GM12891 (cell line): Measurements from ENCODE around the gene PRLH.

Experiments used
- DNase-seq: peaks from one replicate; pipeline ENCODE4 v3.0.0; 2011; ENCODE audit warnings: low spot score; ENCODE audit not compliant: insufficient read length
- FAIRE-seq: peaks from 2 replicates; lab custom pipeline; 2011; peaks lifted over from hg19 to GRCh38; lab: Jason Lieb, UNC
- PAX5 ChIP-seq: IDR thresholded peaks from 2 replicates; pipeline ENCODE4 v1.6.1; 2011; ENCODE audit warnings: low read length, moderate library complexity, mild to moderate bottlenecking; ENCODE audit not compliant: insufficient read depth, severe bottlenecking
- POLR2A ChIP-seq: IDR thresholded peaks from 2 replicates; pipeline ENCODE4 v1.6.1; 2011; ENCODE audit warnings: low read depth, low read length, control low read depth
- POLR2AphosphoS5 ChIP-seq: IDR thresholded peaks from 2 replicates; pipeline ENCODE4 v1.6.1; 2011; ENCODE audit warnings: low read depth, low read length, control low read depth
- POU2F2 ChIP-seq: IDR thresholded peaks from 2 replicates; pipeline ENCODE4 v1.6.1; 2011; ENCODE audit warnings: low read depth, mild to moderate bottlenecking, control low read depth, low read length, moderate library complexity
- SPI1 ChIP-seq: IDR thresholded peaks from 2 replicates; pipeline ENCODE4 v1.6.1; 2011; ENCODE audit warnings: low read depth, low read length, control low read depth
- TAF1 ChIP-seq: IDR thresholded peaks from 2 replicates; pipeline ENCODE4 v1.6.1; 2011; ENCODE audit warnings: low read depth, low read length, control low read depth

PRLH gene

DNA sequence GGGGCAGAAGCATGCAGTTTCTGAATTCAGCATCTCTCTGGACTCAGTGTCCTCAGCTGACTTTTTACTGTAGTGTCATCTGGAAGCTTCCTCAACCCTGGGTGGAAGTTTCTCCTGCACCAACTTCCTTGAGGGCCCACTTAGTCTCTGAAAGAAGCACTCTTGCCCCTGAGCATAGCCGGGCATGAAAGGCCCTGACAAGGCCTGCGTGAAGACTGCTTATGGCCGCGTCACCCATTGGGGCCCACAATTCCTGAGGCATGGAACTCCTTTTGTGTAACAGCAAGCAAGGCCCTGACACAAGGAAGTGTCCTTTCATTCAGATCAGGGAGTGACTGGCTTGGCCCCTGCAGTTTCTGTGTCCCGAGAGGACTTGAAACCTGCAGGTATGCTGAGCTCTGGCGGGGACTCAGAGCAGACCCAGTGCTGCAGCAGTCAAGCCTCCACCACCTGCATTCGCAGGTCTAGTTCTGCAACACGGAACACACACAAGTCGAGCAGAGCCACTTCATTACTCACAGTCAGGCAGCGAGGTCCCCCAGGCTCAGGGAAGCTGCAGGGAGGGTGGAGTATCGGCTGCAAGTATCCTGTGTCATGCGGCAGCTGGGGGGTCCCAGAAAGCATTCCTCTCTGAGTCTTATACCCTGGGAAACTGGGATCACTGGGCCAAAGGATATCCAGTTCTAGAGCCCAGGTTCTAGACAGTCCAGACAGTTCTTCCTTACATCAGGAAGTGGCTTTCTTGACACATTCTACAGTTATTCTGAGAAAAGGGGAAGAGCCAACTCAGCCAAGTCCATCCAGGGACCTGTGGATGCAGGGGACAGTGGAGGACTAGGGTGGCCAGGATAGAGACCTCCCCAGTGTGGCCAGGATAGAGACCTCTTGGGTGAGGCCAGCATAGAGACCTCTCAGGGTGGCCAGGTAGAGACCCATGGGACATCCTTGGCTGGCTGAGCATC lies 35.6 kb upstream of the PRLH start:
- FAIRE-seq (no peak), DNase-seq (no peak)
- TF ChIP-seq PAX5 (no peak), POLR2A (no peak), POLR2AphosphoS5 (no peak), SPI1 (no peak), TAF1 (no peak), POU2F2 (no peak)

DNA sequence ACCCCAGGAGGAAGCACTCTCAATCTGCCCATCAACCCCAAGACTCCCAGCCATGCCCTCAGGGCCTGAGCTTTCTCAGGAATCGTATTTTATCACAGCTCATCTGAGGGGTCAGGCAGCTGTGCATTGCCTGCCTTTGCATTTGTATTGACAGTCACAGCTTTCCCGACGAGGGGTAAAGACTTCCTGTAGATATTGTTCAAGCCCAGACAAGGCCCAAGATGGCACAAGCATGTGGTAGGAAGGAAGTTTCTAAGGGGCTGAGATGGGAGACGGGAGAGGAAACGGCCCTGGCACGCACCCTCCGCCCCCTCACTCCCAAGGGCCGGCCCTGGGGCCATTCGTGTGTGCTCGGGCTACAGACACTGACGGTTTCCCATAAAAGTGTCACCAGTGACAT lies 34.2 kb upstream of the PRLH start:
- FAIRE-seq: no peak
- no peak for TF ChIP-seq SPI1
- no peak for TF ChIP-seq POU2F2
- TF ChIP-seq POLR2A: no peak
- no peak for TF ChIP-seq PAX5
- DNase-seq: no peak

DNA sequence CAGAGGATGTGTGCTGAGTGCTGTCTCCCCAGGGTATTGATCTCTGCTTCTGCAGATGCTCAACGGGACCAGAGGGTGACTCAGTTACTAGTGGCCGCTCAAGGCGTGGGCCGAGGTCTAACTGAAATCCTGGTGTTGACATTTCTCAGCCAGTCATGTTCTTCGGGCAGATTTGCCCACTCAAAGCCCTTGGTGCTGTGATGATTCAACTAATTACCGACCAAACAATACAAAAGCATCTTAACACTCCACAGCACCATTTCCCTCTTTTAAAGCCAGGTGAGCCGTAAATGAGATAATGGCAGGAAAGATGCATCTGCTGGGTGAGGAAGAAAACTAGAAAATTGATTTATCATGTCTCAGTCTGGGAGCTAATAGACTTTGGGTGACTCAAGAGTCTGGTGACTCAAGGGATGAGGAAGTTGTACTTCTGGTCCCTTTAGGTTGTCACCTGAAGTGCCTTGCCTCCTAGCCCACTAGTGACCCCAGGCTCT lies 32.7 kb upstream of the PRLH start:
- no peak for DNase-seq
- TF ChIP-seq TAF1 (no peak), POLR2A (no peak), POLR2AphosphoS5 (no peak), SPI1 (no peak), POU2F2 (no peak), PAX5 (no peak)
- FAIRE-seq: no peak

DNA sequence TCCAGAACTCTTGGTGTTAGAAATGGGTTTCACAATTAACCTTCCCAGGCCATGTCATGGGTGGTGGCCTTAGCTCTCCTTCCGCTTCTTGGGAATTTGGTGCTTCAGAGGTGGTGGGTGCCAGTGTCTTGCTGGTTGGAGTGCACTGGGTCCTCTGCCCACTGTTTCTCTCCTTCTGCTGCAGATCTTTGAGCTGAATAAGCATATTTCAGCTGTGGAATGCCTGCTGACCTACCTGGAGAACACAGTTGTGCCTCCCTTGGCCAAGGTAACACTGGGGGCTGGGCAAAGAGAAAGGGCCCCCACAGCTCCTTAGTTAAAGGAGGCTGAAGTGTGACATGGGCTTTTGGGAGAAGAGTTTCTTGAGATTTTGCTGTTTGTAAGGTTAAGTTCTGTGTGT lies 32.0 kb upstream of the PRLH start:
- FAIRE-seq (no peak), DNase-seq (no peak)
- no peak for TF ChIP-seq POU2F2
- no peak for TF ChIP-seq PAX5
- TF ChIP-seq SPI1: no peak
- TF ChIP-seq POLR2AphosphoS5: no peak
- TF ChIP-seq POLR2A: no peak
- no peak for TF ChIP-seq TAF1

DNA sequence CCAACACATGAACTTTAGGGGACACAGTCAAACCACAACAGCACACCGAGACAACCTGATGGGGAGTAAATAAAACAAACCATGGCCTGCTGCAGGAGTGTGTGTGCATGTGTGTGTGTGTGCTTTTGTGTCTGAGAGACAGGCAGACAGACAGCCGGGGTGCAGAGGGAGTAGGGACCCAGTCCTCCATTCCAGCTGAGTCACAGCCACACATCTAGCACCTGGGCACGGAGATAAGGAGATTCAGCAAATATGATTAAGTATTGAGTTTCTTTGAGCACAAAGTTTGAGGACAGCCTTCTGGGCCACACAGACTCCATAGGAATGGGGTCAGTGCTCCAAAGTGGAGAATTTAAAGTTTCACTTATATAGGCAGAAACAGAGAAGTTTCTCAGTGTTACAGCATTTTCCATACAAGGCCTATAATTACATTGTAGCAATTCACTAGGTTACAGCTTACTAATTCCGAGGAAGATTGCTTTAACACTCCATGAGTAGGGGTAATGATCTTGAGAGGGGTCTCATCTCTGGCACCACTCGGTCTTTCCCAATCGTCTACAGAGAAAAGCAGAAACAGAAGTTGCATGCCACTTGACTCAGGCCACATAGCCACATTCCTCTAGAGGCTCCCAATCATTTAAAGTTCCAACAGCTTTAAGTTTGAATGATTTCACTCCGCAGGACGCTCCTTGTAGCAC lies 30.8 kb upstream of the PRLH start:
- DNase-seq: no peak
- TF ChIP-seq POU2F2 (no peak), PAX5 (no peak)
- FAIRE-seq: no peak

DNA sequence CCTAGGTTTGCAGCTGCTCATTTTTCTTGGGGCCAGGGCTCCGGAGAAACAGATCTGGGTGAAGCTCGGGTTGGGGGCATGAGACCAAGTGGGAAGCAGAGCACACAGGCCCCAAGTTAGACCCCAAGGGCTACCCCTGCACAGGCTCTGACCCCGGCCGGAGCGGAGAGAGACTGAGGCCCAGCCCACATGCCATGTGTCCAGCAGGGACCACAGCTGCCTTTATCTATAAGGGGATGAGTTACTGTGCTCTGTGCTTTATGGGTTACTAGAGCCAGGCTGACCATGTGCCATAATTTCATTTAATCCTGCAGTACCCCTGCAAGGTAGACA lies 30.3 kb upstream of the PRLH start:
- TF ChIP-seq SPI1 (no peak), PAX5 (no peak), TAF1 (no peak), POLR2A (no peak), POU2F2 (no peak), POLR2AphosphoS5 (no peak)
- FAIRE-seq (no peak), DNase-seq (no peak)

DNA sequence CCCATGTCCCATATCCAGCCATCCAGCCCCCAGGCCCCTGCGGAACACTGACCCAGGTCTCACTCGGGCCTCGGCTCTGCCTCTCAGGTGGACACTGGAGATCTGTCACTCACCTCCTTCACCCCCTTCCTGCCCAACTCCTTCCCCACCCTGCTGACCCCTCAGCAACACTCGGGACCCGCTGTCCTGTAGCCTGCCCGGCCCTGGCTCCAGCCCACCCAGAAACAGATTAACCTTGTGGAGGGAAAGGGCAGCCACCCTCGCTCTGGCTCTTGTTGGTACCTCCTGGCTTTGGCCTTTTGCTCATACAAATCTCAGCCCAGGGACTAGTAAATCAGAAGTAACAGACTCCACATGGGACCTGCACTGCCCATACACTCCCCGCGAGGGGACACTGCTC lies 29.8 kb upstream of the PRLH start:
- no peak for DNase-seq
- TF ChIP-seq POLR2AphosphoS5 (no peak), PAX5 (no peak), SPI1 (no peak), TAF1 (no peak), POLR2A (no peak), POU2F2 (no peak)
- FAIRE-seq: no peak

DNA sequence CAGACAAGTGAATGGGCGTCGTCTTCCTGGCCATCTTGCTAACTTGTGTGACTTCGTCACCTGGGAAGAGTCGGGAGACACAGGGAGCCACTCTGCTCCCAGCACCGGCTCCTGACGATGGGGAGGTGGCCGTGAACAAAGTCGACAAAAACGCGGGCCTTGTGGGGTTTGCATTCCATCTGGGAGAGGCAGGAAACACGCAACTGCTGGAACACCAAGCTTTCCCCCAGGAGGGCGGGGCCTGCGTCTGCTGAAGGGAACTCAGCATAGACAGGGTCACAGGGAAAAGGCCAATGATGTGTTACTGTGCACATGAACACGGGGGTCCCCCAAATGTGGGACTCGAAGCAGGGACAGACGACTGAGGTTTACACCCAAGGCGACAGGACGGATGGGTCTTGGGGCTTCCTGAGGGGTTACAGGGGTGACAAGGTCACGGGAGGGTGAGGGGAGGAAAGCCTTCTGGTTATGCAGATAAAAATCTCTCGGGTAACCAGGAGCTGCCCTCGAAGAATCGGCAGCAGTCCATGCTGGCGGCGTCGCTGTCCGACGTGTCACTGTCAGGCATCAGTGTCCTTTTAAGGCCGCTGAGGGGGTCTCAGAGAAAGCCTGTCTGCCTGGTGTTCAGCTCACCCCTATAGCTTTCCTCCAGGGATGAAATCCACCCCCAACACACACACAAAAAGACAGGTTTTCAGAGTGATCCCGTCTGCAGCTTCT lies 28.2 kb upstream of the PRLH start:
- TF ChIP-seq PAX5 (no peak), POU2F2 (no peak), POLR2A (no peak), POLR2AphosphoS5 (no peak), TAF1 (no peak), SPI1 (no peak)
- DNase-seq (no peak), FAIRE-seq (no peak)

DNA sequence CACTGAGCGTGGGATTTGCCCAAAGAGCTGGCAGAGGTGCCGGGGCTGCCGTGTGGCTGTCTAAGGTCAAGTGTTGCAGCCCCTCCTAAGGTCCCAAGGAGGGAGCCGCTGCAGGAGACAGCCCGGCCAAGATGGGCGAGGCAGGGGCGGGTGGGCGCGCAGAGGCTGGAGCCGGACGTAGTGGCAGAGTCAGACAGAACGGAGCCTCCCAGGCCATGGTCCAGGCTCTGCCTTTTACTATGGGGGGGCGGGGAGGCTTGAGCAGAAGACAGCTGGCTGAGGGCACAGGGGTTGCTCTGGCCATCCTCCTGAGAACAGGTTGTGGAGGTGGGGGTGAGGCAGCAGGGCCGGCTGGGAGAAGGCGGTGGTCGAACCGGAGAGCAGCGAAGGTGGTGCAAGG lies 27.5 kb upstream of the PRLH start:
- TF ChIP-seq SPI1: no peak
- TF ChIP-seq PAX5: no peak
- TF ChIP-seq POU2F2: no peak
- TF ChIP-seq POLR2AphosphoS5: no peak
- TF ChIP-seq TAF1: no peak
- no peak for TF ChIP-seq POLR2A
- DNase-seq (no peak), FAIRE-seq (no peak)
